Spinal cord (tissue), 10 donors: ENCODE data around the gene WDR20. TPM values are rescaled to one million over a fixed set of nuclear protein-coding genes. Genes with fewer than 3 reads are reported as not detected.
A peak's percentile ranks its signal among the peaks of the same experiment; 100 is the strongest.

Source experiments
- DNase-seq, 6 donors: peaks; one replicate each; pipeline versions ENCODE4 v3.0.0 to v3.0.0-alpha.2; 2013 to 2015; ENCODE audit warnings: low spot score in 6 of 6, low read depth in 4 of 6
- H3K27ac ChIP-seq: one replicate; pipeline ENCODE4 v1.5.1; 2013; ENCODE audit warnings: low read depth, low read length, control low read depth
- H3K27me3 ChIP-seq: one replicate; pipeline ENCODE4 v1.6.1; 2013; ENCODE audit warnings: low read length; ENCODE audit not compliant: control insufficient read depth, insufficient read depth
- H3K36me3 ChIP-seq: one replicate; pipeline ENCODE4 v1.6.1; 2013; ENCODE audit warnings: low read length; ENCODE audit not compliant: control insufficient read depth, insufficient read depth
- H3K4me1 ChIP-seq: one replicate; pipeline ENCODE4 v1.6.1; 2013; ENCODE audit warnings: low read length; ENCODE audit not compliant: control insufficient read depth, insufficient read depth
- H3K4me3 ChIP-seq: one replicate; pipeline ENCODE4 v1.5.1; 2013; ENCODE audit warnings: low read depth, low read length, control low read depth
- H3K9me3 ChIP-seq: one replicate; pipeline ENCODE4 v1.6.1; 2013; ENCODE audit warnings: low read length; ENCODE audit not compliant: control insufficient read depth, insufficient read depth
- WGBS: methylation state at CpG from one replicate; pipeline ENCODE4 v1.1.5; 2013; ENCODE audit warnings: missing lambda C conversion rate; ENCODE audit not compliant: insufficient coverage; 5-methylcytosine and 5-hydroxymethylcytosine counted together
- polyA plus RNA-seq, 2 donors: library from polyadenylated mRNA; unstranded; fragments of 120-200 nt; gene quantifications; one replicate each; pipeline ENCODE4 v1.2.1, GENCODE V29; 2013; ENCODE audit not compliant: insufficient read length in 2 of 2
- total RNA-seq, 2 donors: library from RNA; depleted of rRNA in 1 of 2; stranded (reverse); fragments of 120-200 nt in 1 of 2; fragments of >200 nt in 1 of 2; gene quantifications; one replicate each; pipeline versions ENCODE4 v1.2.3 to v1.2.4, GENCODE V29; 2013 to 2014
- donor health status: healthy.

Gene WDR20
- total and polyA plus RNA-seq, 4 donors: 20.4 to 33.1 (median 30.9) TPM

DNA sequence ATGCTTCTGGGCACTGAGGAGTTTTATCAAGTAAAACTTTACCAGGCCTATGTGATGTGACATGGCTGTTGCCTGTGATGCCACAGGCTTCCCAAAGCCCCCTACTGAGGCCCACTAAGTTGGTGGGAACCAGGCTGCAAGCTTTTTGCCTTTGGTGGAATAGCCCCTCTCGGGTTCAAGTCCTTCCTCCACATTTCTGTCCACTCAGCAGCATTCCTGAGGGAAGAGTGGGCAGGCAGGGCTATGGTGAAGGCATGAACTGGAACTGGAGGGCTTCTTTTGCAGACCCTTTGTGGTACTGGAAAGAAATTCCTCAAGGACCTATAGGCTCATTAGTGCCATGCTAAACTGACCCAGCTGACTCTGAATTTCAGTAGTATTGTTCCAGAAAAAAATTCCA is 48.5 kb downstream of the WDR20 start:
- no peaks in the 10 kb centered on the region for H3K9me3 ChIP-seq
- H3K4me1 ChIP-seq: peaks cover 23% of the 10 kb centered on the region
- DNase-seq: no peak
- H3K27me3 ChIP-seq: no peaks in the 10 kb centered on the region
- no peaks in the 10 kb centered on the region for H3K36me3 ChIP-seq
- H3K27ac ChIP-seq: no peak overlapping the region
- WGBS: no CpG with 5 or more reads among the region's 1 CpG
- H3K4me3 ChIP-seq: no peak overlapping the region

DNA sequence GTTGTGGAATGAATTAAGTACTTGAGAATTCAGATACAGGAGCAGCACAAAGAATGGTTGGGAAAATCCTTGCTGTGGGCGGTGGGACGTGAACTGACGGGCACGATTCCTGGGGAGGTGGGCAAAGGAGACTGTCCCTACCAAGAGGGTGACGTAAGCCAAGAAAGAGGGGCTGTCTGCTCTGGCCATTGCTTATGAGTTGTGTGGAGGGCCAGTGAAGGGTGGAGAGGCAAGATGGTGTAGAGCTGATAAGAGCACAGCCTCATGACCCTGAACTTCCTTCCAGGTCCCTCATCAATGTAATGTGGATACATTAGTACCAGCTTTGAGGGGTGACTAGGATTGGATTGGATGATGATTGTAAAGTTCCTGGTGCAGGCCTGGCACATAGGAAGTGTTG is 50.2 kb downstream of the WDR20 start:
- H3K4me1 ChIP-seq: peaks cover 18% of the 10 kb centered on the region
- no peak overlapping the region for H3K4me3 ChIP-seq
- H3K36me3 ChIP-seq: no peaks in the 10 kb centered on the region
- no peaks in the 10 kb centered on the region for H3K27me3 ChIP-seq
- H3K27ac ChIP-seq: no peak overlapping the region
- no peak for DNase-seq
- no peaks in the 10 kb centered on the region for H3K9me3 ChIP-seq
- WGBS: 86% methylated on average over 5 of the region's 5 CpGs

GRCh38 chr14:102192840-102193502 is 53.3 kb downstream of the WDR20 start:
- H3K27ac ChIP-seq: no peak overlapping the region
- no peaks in the 10 kb centered on the region for H3K27me3 ChIP-seq
- no peaks in the 10 kb centered on the region for H3K9me3 ChIP-seq
- 32% methylated on average over 7 of the region's 13 CpGs for WGBS
- H3K4me1 ChIP-seq: peaks cover 10% of the 10 kb centered on the region
- H3K36me3 ChIP-seq: peaks cover 4% of the 10 kb centered on the region
- no peak overlapping the region for H3K4me3 ChIP-seq
- peak in 1 of 6 donors; percentile 57 for DNase-seq

DNA sequence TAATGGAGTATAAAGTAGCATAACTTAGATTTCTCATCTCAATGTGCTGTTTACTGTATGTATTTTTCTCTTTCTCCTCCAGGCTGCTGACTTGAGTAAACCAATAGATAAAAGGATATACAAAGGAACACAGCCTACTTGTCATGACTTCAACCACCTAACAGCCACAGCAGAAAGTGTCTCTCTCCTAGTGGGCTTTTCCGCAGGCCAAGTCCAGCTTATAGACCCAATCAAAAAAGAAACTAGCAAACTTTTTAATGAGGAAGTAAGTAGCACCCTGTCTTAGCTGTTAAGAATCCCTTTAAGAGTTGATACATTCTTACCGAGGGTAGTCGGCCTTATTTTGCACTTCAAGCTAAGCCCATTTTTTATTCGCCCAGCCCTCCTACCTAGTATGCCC is 55.2 kb downstream of the WDR20 start:
- DNase-seq: no peak
- Histone ChIP-seq H3K36me3 (peaks cover 4% of the 10 kb centered on the region), H3K4me3 (no peak overlapping the region), H3K9me3 (no peaks in the 10 kb centered on the region), H3K27ac (no peak overlapping the region), H3K4me1 (peaks cover 10% of the 10 kb centered on the region), H3K27me3 (no peaks in the 10 kb centered on the region)
- no CpG with 5 or more reads among the region's 4 CpGs for WGBS

GRCh38 chr14:102195446-102195845 is 55.7 kb downstream of the WDR20 start:
- Histone ChIP-seq H3K9me3 (no peaks in the 10 kb centered on the region), H3K36me3 (peaks cover 7% of the 10 kb centered on the region), H3K4me1 (peaks cover 10% of the 10 kb centered on the region), H3K4me3 (no peak overlapping the region), H3K27ac (no peak overlapping the region), H3K27me3 (no peaks in the 10 kb centered on the region)
- DNase-seq: peak in 1 of 6 donors; percentile 86
- WGBS: 100% methylated on average over 1 of the region's 1 CpG

DNA sequence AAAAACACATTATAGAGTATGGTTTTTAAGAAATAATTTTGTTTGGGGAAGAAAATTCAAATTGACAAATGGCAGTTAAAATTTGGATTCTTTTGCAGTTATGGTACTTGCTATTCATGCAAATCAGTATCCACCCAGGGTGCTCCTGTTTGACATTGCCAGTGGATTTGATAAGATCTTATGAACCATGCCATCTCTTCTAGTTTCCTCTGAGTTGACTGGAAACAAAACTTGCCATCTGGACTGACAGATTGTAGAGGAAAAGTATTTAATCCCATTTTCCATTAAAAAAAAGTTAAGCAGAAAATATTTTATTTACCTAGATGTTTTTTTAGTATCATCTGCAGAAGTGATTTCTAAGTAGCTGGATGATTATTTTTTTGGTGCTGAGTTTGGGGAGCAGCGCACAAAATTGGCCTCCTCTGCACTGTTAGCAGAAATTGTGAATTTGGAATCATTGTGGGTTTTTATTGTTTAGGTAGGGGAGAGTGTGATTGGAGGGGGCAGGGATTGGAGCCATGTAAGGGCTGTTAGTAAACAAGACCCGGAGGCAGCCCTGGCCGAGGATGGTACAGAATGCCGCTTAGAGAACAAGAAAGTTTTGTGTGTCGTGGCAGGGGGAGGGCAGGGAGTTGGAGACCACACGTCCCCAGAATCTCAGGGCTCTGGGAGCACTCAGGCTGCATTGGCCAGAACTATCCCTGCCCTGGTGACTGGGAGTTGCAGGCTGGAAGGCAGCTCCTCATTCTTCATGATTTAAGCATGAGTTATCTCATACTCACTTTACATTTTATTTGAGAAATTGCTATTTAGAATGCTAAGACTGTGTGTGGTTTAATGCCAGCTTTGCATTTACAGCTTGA is 56.6 kb downstream of the WDR20 start:
- Histone ChIP-seq H3K27ac (peak overlapping the region; percentile 30), H3K4me3 (no peak overlapping the region)
- whole genome bisulfite sequencing: 35% methylated on average over 4 of the region's 6 CpGs

DNA sequence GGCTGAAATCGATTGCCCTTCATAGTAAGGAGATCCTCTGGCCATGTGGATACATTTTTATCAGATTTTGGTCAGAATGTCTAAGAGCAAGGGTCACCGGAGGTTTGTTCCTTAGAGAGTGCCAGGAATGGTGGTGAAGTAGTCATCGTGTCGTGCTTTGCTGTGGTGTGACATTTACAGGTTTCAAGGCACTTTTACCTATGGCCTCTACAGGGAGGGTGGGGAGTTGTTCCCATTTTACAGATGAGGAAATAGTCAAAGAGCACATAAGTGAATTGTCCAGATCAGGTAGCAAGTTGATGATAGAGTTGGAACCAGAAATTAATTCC is 57.2 kb downstream of the WDR20 start:
- no peak for DNase-seq
- Histone ChIP-seq H3K4me3 (no peak overlapping the region), H3K27ac (peak overlapping the region; percentile 30), H3K9me3 (no peaks in the 10 kb centered on the region), H3K36me3 (peaks cover 13% of the 10 kb centered on the region), H3K4me1 (peaks cover 13% of the 10 kb centered on the region), H3K27me3 (no peaks in the 10 kb centered on the region)
- WGBS: 87% methylated on average over 4 of the region's 4 CpGs

More for the DNA sequence above, 56.6 kb downstream of the WDR20 start:
- Histone ChIP-seq H3K27me3 (no peaks in the 10 kb centered on the region), H3K36me3 (peaks cover 7% of the 10 kb centered on the region), H3K9me3 (no peaks in the 10 kb centered on the region), H3K4me1 (peaks cover 13% of the 10 kb centered on the region)
- DNase-seq: peak in 3 of 6 donors; percentile 18 to 88 (median 52)

GRCh38 chr14:102197317-102197853 is 57.7 kb downstream of the WDR20 start:
- Histone ChIP-seq H3K27ac (no peak overlapping the region), H3K4me3 (no peak overlapping the region), H3K36me3 (peaks cover 17% of the 10 kb centered on the region), H3K27me3 (no peaks in the 10 kb centered on the region), H3K4me1 (peaks cover 13% of the 10 kb centered on the region), H3K9me3 (no peaks in the 10 kb centered on the region)
- WGBS: 66% methylated on average over 5 of the region's 5 CpGs
- DNase-seq: no peak

DNA sequence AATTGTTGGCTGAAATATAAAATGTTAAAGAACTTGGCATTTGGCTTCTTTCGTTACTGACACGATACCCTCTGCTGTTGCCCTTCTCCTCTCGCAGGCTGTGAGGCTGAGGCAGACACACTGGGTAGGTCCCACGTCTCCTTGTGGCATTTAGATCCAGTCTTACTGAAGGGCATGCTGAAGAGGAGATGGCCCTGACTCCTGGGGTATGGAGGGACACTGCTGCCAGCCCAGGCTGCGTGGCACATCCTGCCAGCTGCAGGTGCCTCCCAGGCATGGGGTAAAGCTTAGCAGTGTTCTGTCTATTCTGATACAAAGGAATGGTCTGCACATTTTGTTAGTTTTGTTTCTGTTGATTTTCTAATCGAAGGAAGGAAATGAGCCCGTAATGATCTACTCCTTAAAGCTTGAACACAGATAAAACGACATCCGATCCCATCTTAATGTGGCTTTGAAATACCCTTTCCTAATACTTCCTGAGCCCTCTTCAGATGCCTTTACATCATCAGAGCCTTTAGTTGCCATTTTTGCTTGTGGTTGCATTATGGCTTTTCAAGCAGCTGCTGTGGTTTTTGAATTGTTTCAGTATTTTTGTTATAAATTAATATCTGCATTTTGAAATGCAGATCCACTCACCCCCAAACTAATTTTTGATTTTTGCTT is 61.1 kb downstream of the WDR20 start:
- no peak overlapping the region for H3K4me3 ChIP-seq
- no peak for DNase-seq
- H3K4me1 ChIP-seq: peaks cover 12% of the 10 kb centered on the region
- H3K36me3 ChIP-seq: peaks cover 37% of the 10 kb centered on the region
- no peaks in the 10 kb centered on the region for H3K27me3 ChIP-seq
- H3K27ac ChIP-seq: no peak overlapping the region
- H3K9me3 ChIP-seq: no peaks in the 10 kb centered on the region
- 86% methylated on average over 7 of the region's 9 CpGs for WGBS
